Measurements from ENCODE around the gene FCGBP.

The FCGBP gene

DNA sequence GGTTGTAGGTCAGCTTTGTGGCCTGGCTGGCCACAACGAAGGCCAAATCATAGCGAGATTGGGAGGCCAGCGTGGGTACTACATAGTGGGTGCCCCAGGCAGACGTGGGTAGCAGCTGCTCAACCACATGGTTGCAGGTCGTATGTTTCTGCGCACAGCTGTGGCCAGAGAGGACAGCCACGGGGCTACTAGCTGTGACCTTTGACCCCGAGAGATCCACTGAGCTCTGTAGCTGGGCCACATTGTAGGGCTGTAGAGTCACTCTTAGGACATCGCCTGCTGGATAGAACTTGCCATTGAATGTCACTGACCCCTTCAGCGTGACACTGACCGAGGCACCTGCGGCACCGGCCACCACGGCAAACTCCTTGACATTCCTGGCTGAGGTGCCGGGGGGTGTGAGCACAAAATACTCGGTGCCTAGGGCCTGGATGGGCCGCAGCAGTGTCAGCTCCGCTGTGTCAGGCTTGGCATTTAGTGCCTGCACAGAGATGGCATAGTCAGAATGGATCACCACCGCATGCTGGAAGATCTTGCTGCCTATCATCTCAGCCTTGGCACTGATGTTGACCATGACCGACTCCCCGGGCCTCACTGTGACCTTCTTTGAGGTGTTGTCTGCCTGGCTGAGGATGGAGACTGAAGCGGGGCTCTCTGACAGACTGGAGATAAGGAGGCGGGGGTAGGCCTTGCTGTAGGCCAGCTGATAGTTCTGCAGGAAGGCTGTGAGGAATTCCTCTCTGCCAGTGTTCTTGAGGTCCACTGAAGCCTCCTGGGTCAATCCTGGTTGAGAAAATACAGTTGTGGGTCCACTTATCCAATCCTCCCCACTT, 6.7 kb downstream of the FCGBP start:
- H3K9ac ChIP-seq (ENCODE audit: low read length): no peak overlapping the region
- H3K27me3 ChIP-seq (ENCODE audit: insufficient read depth, low read length, poor library complexity): no peaks in the 10 kb centered on the region
- H3K56ac ChIP-seq (ENCODE audit: low read length): no peak overlapping the region
- H2BK120ac ChIP-seq (ENCODE audit: low read depth, low read length): no peak overlapping the region
- H2BK5ac ChIP-seq (ENCODE audit: low read length): no peak overlapping the region
- H3K4ac ChIP-seq (ENCODE audit: low read depth, low read length): no peak overlapping the region
- H4K8ac ChIP-seq (ENCODE audit: low read depth, low read length): no peak overlapping the region
- no peaks in the 10 kb centered on the region for H3K79me2 ChIP-seq (ENCODE audit: control insufficient read depth, insufficient read depth, low read length)
- H3K18ac ChIP-seq (ENCODE audit: low read length): no peak overlapping the region
- no peak overlapping the region for H2AK5ac ChIP-seq (ENCODE audit: low read length)
- no peaks in the 10 kb centered on the region for H3K4me1 ChIP-seq (ENCODE audit: control insufficient read depth, low read depth, low read length)
- no CpG with 5 or more reads among the region's 23 CpGs for WGBS (ENCODE audit: extremely low coverage, insufficient coverage, low lambda C conversion rate)
- H3K4me2 ChIP-seq (ENCODE audit: low read length): no peak overlapping the region
- H4K5ac ChIP-seq (ENCODE audit: low read length): no peak overlapping the region
- H3K79me1 ChIP-seq (ENCODE audit: low read length): no peaks in the 10 kb centered on the region
- no peak overlapping the region for H3K4me3 ChIP-seq (ENCODE audit: low read length)
- no peak overlapping the region for H3K27ac ChIP-seq (ENCODE audit: low read depth, low read length)
- H2BK15ac ChIP-seq (replicated peaks; ENCODE audit: low read depth): no peak overlapping the region
- DNase-seq: no peak
- H3K23ac ChIP-seq (ENCODE audit: low read length): no peak overlapping the region
- H3K36me3 ChIP-seq (ENCODE audit: control insufficient read depth, insufficient read depth, low read length): no peaks in the 10 kb centered on the region

DNA sequence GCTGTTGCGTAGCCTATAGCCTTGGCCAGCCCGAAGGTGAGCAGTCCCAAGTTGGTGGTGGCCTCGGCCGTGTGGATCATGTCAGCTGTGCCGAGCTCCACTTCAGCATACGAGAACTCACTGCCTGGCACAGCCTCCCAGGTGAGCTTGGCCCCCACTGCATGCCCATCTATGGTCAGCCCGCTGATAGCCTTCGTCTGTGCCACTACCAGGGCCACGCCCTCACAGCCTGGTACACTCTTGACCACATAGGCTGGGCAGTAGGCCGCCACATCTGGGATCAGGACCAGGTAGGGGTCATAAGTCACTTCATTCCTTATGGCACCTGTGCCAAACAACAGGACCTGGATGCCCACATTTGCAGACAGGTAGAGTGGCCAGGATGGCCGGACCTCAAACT, 7.4 kb downstream of the FCGBP start:
- H4K8ac ChIP-seq (ENCODE audit: low read depth, low read length): no peak overlapping the region
- no peak overlapping the region for H2BK15ac ChIP-seq (replicated peaks; ENCODE audit: low read depth)
- H3K27ac ChIP-seq (ENCODE audit: low read depth, low read length): no peak overlapping the region
- H3K4me3 ChIP-seq (ENCODE audit: low read length): no peak overlapping the region
- no peaks in the 10 kb centered on the region for H3K27me3 ChIP-seq (ENCODE audit: insufficient read depth, low read length, poor library complexity)
- H3K79me1 ChIP-seq (ENCODE audit: low read length): no peaks in the 10 kb centered on the region
- no peak overlapping the region for H2BK120ac ChIP-seq (ENCODE audit: low read depth, low read length)
- no peaks in the 10 kb centered on the region for H3K36me3 ChIP-seq (ENCODE audit: control insufficient read depth, insufficient read depth, low read length)
- H3K9ac ChIP-seq (ENCODE audit: low read length): no peak overlapping the region
- H3K56ac ChIP-seq (ENCODE audit: low read length): no peak overlapping the region
- no peak overlapping the region for H3K4me2 ChIP-seq (ENCODE audit: low read length)
- WGBS (ENCODE audit: extremely low coverage, insufficient coverage, low lambda C conversion rate): no CpG with 5 or more reads among the region's 11 CpGs
- no peak for DNase-seq
- no peak overlapping the region for H4K5ac ChIP-seq (ENCODE audit: low read length)
- no peak overlapping the region for H3K18ac ChIP-seq (ENCODE audit: low read length)
- H3K4me1 ChIP-seq (ENCODE audit: control insufficient read depth, low read depth, low read length): no peaks in the 10 kb centered on the region
- H3K4ac ChIP-seq (ENCODE audit: low read depth, low read length): no peak overlapping the region
- no peak overlapping the region for H2AK5ac ChIP-seq (ENCODE audit: low read length)
- no peak overlapping the region for H2BK5ac ChIP-seq (ENCODE audit: low read length)
- H3K23ac ChIP-seq (ENCODE audit: low read length): no peak overlapping the region
- no peaks in the 10 kb centered on the region for H3K79me2 ChIP-seq (ENCODE audit: control insufficient read depth, insufficient read depth, low read length)

DNA sequence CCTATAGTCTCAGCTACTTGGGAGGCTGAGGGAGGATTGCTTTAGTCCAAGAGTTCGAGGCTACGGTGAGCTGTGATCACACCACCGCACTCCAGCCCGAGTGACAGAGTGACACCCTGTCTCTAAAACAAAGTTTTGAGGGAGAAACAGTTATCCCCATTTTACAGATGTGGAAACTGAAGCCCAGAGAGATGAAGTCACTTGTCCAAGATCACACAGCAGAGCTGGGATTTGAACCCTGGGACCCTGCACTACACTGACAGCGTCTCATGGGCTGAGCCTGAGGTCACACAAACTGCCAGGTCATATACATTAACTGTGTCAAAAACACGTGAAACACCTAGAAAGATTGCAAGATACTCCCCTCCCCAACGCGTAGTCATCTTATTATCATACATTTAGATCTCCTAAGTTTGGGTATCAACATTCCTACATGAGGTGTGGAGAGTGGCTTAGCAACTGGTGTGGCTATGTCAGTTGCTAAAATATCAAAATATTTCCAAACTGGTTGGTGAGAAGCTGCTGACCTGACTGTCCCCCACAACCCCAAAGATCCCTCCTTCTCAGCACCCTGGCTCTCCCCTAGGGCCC, 8.2 kb downstream of the FCGBP start:
- Histone ChIP-seq H2AK5ac (ENCODE audit: low read length) (no peak overlapping the region), H2BK5ac (ENCODE audit: low read length) (no peak overlapping the region), H3K27me3 (ENCODE audit: insufficient read depth, low read length, poor library complexity) (no peaks in the 10 kb centered on the region), H3K18ac (ENCODE audit: low read length) (no peak overlapping the region), H3K4me1 (ENCODE audit: control insufficient read depth, low read depth, low read length) (no peaks in the 10 kb centered on the region), H4K8ac (ENCODE audit: low read depth, low read length) (no peak overlapping the region), H2BK15ac (replicated peaks; ENCODE audit: low read depth) (no peak overlapping the region), H3K23ac (ENCODE audit: low read length) (no peak overlapping the region), H3K36me3 (ENCODE audit: control insufficient read depth, insufficient read depth, low read length) (no peaks in the 10 kb centered on the region), H2BK120ac (ENCODE audit: low read depth, low read length) (no peak overlapping the region), H3K4ac (ENCODE audit: low read depth, low read length) (no peak overlapping the region), H4K5ac (ENCODE audit: low read length) (no peak overlapping the region), H3K4me2 (ENCODE audit: low read length) (no peak overlapping the region), H3K56ac (ENCODE audit: low read length) (no peak overlapping the region), H3K79me1 (ENCODE audit: low read length) (no peaks in the 10 kb centered on the region), H3K9ac (ENCODE audit: low read length) (no peak overlapping the region), H3K27ac (ENCODE audit: low read depth, low read length) (no peak overlapping the region), H3K79me2 (ENCODE audit: control insufficient read depth, insufficient read depth, low read length) (no peaks in the 10 kb centered on the region), H3K4me3 (ENCODE audit: low read length) (no peak overlapping the region)
- peak; percentile 12 for DNase-seq
- WGBS (ENCODE audit: extremely low coverage, insufficient coverage, low lambda C conversion rate): no CpG with 5 or more reads among the region's 8 CpGs

DNA sequence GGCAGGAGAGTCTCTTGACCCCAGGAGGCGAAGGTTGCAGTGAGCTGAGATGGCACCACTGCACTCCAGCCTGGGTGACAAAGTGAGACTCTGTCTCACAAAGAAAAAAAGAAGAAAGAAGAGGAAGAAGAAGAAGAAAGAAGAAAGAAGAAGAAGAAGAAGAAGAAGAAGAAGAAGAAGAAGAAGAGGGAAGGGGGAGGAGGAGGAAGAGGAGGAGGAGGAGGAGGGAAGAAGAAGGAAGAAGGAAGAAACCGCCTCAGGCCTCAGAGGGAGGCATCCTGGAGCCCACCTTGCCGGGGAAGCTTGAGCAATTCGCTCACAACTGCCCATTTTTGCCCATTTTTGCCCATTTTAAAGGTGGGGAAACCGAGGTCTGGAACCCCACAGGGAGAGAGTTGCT, 9.5 kb downstream of the FCGBP start:
- H3K27ac ChIP-seq (ENCODE audit: low read depth, low read length): no peak overlapping the region
- no peak overlapping the region for H4K5ac ChIP-seq (ENCODE audit: low read length)
- no peak for DNase-seq
- H3K79me1 ChIP-seq (ENCODE audit: low read length): no peaks in the 10 kb centered on the region
- no peak overlapping the region for H2BK5ac ChIP-seq (ENCODE audit: low read length)
- H3K4me3 ChIP-seq (ENCODE audit: low read length): no peak overlapping the region
- no peaks in the 10 kb centered on the region for H3K79me2 ChIP-seq (ENCODE audit: control insufficient read depth, insufficient read depth, low read length)
- no peaks in the 10 kb centered on the region for H3K4me1 ChIP-seq (ENCODE audit: control insufficient read depth, low read depth, low read length)
- H3K4me2 ChIP-seq (ENCODE audit: low read length): no peak overlapping the region
- H3K4ac ChIP-seq (ENCODE audit: low read depth, low read length): no peak overlapping the region
- no peak overlapping the region for H3K18ac ChIP-seq (ENCODE audit: low read length)
- H3K56ac ChIP-seq (ENCODE audit: low read length): no peak overlapping the region
- H2AK5ac ChIP-seq (ENCODE audit: low read length): no peak overlapping the region
- H3K23ac ChIP-seq (ENCODE audit: low read length): no peak overlapping the region
- no peak overlapping the region for H2BK120ac ChIP-seq (ENCODE audit: low read depth, low read length)
- H3K36me3 ChIP-seq (ENCODE audit: control insufficient read depth, insufficient read depth, low read length): no peaks in the 10 kb centered on the region
- no peak overlapping the region for H4K8ac ChIP-seq (ENCODE audit: low read depth, low read length)
- H3K27me3 ChIP-seq (ENCODE audit: insufficient read depth, low read length, poor library complexity): no peaks in the 10 kb centered on the region
- no CpG with 5 or more reads among the region's 5 CpGs for WGBS (ENCODE audit: extremely low coverage, insufficient coverage, low lambda C conversion rate)
- no peak overlapping the region for H3K9ac ChIP-seq (ENCODE audit: low read length)
- H2BK15ac ChIP-seq (replicated peaks; ENCODE audit: low read depth): no peak overlapping the region

DNA sequence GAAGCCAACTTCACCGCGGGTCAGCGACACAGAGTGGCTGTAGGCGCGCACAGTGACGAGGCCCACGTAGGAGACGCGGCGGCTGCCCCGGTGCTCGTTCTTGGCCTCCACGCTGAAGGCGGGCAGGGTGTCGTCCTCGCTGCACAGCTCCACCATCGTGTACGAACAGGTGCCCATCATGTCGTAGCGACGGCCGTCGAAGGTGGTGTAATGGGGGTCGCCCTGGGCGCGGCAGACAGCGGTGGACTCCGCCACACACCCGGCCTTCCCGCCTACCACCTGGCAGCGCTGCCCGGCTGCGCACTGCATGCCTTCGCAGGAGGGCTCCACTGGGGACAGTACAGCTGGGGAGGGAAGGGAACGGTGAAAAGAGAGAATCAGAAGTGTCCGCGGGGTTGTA, 10.0 kb downstream of the FCGBP start:
- Histone ChIP-seq H3K27me3 (ENCODE audit: insufficient read depth, low read length, poor library complexity) (no peaks in the 10 kb centered on the region), H2BK120ac (ENCODE audit: low read depth, low read length) (no peak overlapping the region), H2BK15ac (replicated peaks; ENCODE audit: low read depth) (no peak overlapping the region), H3K9ac (ENCODE audit: low read length) (no peak overlapping the region), H3K4me2 (ENCODE audit: low read length) (no peak overlapping the region), H2BK5ac (ENCODE audit: low read length) (no peak overlapping the region), H4K5ac (ENCODE audit: low read length) (no peak overlapping the region), H3K56ac (ENCODE audit: low read length) (no peak overlapping the region), H3K4me1 (ENCODE audit: control insufficient read depth, low read depth, low read length) (no peaks in the 10 kb centered on the region), H2AK5ac (ENCODE audit: low read length) (no peak overlapping the region), H3K36me3 (ENCODE audit: control insufficient read depth, insufficient read depth, low read length) (no peaks in the 10 kb centered on the region), H3K4me3 (ENCODE audit: low read length) (no peak overlapping the region), H3K79me2 (ENCODE audit: control insufficient read depth, insufficient read depth, low read length) (no peaks in the 10 kb centered on the region), H3K4ac (ENCODE audit: low read depth, low read length) (no peak overlapping the region), H3K27ac (ENCODE audit: low read depth, low read length) (no peak overlapping the region), H3K79me1 (ENCODE audit: low read length) (no peaks in the 10 kb centered on the region), H3K18ac (ENCODE audit: low read length) (no peak overlapping the region), H3K23ac (ENCODE audit: low read length) (no peak overlapping the region), H4K8ac (ENCODE audit: low read depth, low read length) (no peak overlapping the region)
- WGBS (ENCODE audit: extremely low coverage, insufficient coverage, low lambda C conversion rate): no CpG with 5 or more reads among the region's 37 CpGs
- no peak for DNase-seq

Measured in mesendoderm (in vitro differentiated cells).